GM19438 (cell line): ENCODE data around the gene NPIPB5.
"Not testable (repeated sequence)": the region's sequence is repeated elsewhere in the genome, so short reads cannot be mapped to it uniquely, and the experiment has no call there.

ENCODE experiments used
- ATAC-seq: cut with Tn5 transposase; IDR thresholded peaks from one replicate; pipeline ENCODE4 v1.9.1; 2021; ENCODE audit warnings: low read depth; ENCODE audit not compliant: unreplicated experiment

NPIPB5 gene

GRCh38 chr16:22510591-22510990 lies at the start of gene NPIPB5:
Gene NPIPB5, plus strand, starts transcription at chr16:22510891. Its CDS starts 2,911 bp downstream, at chr16:22513802.
- not testable (repeated sequence) for ATAC-seq

GRCh38 chr16:22468846-22469245 lies 41.8 kb upstream of the NPIPB5 start:
- ATAC-seq: not testable (repeated sequence)

- not testable (repeated sequence) for ATAC-seq
Measured at GRCh38 chr16:22537996-22538395, 27.3 kb downstream of the NPIPB5 start.

GRCh38 chr16:22544809-22545208 lies 34.1 kb downstream of the NPIPB5 start:
- not testable (repeated sequence) for ATAC-seq

GRCh38 chr16:22546630-22547029 lies 35.9 kb downstream of the NPIPB5 start:
- ATAC-seq: not testable (repeated sequence)

GRCh38 chr16:22547170-22547765 lies 36.6 kb downstream of the NPIPB5 start:
- ATAC-seq: not testable (repeated sequence)

GRCh38 chr16:22549853-22550252 lies 39.2 kb downstream of the NPIPB5 start:
- ATAC-seq: not testable (repeated sequence)

- ATAC-seq: not testable (repeated sequence)
Measured at GRCh38 chr16:22551143-22551542, 40.5 kb downstream of the NPIPB5 start.

GRCh38 chr16:22551651-22552050 lies 41.0 kb downstream of the NPIPB5 start:
- not testable (repeated sequence) for ATAC-seq

GRCh38 chr16:22556759-22557158 lies 46.1 kb downstream of the NPIPB5 start:
- ATAC-seq: not testable (repeated sequence)
